GM18858 (cell line): ENCODE data around the gene TMEM147.

Source experiments
- ATAC-seq: cut with Tn5 transposase; IDR thresholded peaks from one replicate; pipeline ENCODE4 v1.9.1; 2021; ENCODE audit not compliant: unreplicated experiment

Gene TMEM147, protein sequence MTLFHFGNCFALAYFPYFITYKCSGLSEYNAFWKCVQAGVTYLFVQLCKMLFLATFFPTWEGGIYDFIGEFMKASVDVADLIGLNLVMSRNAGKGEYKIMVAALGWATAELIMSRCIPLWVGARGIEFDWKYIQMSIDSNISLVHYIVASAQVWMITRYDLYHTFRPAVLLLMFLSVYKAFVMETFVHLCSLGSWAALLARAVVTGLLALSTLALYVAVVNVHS

DNA sequence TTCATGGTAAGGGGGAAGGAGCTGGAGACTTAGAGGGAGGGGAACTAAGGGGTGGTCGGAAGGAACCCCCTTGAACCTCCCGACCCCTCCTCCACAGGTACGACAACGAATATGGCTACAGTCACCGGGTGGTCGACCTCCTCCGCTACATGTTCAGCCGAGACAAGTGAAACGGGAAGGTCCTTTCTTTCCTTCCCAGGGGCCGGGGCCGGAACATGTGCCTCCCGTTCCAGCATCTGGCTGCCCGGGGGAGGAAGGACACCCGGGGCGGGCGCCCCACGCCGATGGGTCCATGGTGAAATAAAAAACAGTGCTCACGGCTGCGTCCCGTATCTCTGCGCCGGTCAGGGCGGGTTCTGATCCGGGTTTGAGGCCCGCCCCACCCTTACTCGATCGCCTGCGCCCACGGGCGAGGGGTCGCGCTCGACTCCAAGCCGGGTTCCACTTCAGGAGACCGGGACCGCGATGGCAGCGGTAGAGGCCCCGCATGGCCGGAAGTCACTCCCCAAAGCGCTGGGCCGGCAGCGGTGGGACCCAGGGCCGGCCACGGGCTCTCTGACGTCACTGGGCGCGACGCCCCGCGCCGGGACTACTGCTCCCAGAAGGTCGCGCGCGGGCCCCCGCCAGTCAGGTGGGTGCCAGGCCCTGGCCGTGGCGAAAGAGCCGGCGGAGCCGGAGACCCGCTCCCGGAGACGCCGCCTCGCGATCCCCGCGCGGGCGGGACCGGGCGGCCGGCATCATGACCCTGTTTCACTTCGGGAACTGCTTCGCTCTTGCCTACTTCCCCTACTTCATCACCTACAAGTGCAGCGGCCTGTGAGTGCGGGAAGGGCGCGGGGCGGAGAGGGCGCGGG lies at the start of gene TMEM147:
TMEM147 (plus strand) TSS at position 626 of the 854 bp plus-strand sequence; CDS start at position 740, 114 bp downstream.
- ATAC-seq, result no peak

DNA sequence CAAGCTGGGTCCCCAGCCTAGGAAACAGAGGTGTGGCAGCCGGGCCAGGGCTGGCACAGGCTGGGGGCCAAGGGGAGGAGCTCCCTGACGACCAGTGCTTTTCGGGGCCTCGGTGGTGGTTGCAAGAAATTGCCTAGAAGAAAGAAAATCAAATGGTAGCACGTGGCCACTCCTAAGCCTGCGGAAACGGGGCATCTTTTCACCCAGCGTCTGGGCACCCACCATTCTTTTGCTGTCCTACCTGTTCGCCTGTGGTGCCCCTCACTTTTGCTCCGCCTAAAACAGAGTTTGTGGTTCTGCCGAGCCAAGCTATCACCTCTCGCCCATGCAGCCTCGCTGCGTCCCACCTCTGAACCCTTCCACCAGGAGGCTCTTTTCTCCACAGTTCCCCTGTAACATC lies 48.0 kb upstream of the TMEM147 start:
- ATAC-seq, result no peak

DNA sequence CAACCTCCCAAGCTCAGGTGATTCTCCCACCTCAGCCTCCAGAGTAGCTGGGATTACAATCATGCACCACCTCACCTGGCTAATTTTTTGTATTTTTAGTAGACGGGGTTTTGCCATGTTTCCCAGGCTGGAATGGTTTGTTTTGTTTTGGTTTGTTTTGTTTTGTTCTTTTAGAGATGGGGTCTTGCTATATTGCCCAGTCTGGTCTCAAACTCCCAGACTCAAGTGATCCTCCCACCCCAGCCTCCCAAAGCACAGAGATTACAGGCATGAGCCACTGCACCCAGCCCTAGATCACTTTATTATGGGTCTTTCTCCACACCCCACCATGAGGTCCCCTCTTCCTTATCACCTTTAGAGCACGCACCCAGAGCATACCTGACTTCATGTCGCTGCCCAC lies 47.2 kb upstream of the TMEM147 start:
- ATAC-seq, result no peak

DNA sequence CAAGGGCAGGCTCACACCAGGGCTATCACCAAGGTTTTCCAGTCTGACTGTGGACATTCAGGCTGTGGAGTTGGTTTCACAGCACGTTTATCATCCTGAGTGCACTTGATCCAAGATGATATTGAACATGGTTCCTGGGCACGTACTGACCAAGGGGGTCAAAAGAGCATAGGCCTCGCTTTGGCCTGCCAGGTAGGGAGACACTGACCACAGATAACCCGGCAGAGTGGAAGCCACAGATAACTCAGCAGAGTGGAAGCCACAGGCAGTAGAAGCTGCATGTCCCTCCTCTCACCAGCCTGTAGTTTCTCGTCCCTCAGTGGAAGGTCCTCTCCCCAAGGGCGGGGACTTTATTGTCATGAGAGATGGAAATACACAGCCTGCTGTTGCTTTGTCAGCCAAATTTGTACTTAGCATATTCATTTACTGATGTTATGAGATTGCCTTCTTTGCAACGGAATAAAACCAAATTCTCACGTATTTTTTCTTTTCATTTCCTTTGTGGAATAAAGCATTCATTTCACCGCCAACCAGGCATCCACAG lies 46.4 kb upstream of the TMEM147 start:
- ATAC-seq, result no peak

DNA sequence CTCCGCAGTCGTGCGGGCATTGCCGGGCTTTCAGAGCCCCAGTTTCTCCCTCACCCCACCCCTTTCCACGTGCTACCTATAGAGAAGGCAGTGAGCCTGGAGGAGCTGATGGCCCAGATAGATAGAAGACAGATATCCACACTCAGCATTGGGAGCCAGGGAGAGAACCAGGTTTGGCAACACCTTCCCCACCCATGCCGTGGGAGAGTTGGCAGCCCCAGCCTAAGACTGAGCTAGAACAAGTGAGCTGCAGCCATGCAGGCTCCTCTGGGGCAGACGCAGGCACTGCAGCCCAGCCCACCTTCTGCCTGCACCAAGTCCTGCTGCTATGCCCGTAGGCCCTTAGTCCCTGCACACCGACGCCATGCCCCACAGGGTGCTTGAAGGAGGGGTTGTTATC lies 44.8 kb upstream of the TMEM147 start:
- ATAC-seq, result no peak

DNA sequence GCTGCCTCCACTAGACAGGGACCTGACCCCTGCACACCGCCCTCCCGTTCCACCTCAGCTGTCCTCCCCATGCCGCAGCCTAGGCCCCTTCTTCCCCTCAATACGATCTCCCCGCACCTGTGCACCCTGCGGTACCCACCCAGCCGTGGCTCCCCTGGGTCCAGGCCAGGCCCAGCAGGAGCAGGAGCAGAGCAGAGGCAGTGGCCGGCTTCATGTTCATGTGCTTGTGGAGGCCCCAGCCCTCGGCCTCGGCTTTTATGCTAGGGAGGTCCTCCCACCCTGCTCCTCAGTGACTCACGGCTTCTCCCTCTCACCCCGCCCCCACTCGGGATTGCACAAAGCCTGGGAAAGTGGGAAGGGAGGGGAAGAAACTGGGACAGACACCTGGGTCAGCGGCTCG lies 43.7 kb upstream of the TMEM147 start:
- no peak for ATAC-seq

DNA sequence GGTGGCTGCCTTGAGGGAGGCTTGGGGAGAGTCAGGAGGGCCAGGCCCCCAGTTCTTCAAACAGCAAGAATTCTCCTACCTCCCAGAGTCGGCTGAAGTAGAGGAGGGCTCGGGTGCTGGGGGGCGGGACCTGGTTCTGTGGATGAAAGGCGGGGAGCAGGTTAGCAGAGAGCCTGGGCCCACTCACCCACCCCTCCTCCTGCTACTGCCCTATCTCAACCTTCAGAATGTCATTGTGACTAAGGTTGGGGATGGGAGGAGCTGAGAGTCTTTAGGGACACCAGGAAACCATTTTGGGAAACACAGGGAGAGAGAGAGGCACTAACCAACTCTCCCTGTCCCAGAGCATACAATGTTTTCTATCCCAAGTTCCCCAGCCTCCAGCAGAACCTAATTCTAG lies 42.7 kb upstream of the TMEM147 start:
- no peak for ATAC-seq

DNA sequence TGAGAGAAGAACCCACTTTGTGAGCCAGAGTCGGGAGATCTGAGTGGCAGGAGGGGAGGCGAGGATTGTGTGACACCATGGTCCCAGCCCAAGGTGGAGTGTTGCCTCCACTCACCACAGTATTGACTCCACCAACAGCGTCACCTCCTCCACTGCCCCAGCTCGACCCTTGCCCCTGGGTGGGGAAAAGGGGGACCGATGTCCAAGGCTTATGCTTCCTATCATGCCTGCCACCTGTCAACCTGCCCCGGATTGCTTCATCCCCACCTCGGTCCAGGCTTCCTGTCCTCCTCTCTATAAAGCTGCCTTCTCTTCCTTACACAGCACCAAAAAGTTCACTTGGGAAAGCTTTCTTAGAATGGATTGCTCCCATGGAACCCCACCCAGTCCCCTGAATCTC lies 39.4 kb upstream of the TMEM147 start:
- ATAC-seq, result no peak

DNA sequence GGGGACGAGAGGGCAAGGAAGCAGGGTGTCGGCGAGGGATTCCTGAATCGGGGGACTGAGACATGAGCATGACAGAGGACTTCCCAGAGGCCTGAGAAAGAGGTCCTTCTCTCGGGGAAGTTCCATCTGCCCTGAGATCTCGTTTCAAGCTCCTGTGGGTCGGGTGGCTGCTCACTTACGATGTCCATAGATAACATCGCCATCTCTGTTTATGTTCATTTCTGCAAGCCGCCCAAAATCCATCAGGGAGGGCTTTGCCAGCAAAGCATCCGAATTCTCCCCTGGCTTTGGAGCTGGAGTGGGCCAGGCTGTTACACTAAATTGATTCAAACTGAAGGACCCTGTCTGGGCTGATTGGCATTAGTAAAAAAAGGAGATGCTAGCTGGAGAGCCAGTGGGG lies 37.9 kb upstream of the TMEM147 start:
- no peak for ATAC-seq

DNA sequence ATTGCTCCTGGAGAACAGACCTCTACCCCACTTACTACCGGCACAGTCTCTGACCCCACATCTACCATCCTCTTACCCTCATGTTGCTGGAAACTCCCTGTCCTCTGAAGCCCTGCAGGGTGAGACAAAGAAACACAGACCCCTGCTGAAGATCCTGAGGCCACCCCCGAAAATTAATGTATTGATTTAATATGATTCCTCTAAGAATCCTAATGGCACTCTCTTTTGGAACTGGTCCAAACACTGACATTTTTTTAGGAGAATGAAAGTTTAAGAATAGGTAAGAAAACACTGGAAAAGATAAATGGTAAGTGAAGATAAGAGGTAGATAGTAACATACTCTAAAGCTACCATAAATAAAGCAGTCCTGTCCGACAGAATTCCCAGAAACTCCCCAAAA lies 37.3 kb upstream of the TMEM147 start:
- ATAC-seq, result no peak

DNA sequence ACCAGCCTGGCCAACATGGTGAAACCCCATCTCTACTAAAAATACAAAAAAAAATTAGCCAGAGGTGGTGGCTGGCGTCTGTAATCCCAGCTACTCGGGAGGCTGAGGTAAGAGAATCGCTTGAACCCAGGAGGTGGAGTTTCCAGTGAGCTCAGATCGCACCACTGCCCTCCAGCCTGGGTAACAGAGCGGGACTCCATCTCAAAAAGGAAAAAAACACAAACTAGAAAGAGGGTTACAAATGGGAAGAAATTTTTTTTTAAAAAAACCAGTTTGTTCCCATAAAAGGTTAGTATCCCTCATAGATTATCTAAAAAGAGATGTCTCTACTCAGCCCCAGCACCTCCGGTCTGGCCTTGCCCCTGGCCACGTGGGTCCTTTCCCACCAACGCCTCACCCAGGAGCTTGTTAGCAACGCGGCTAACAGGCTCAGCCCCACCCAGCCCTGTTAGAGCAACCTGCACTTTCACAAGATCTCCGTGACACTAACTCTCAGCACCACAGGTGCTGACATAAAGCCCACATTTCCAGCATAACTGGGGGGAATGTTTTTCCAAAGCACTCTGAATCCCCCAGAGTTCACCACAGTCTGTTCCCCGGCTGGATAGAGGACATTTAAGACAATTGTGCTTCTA lies 36.3 kb upstream of the TMEM147 start:
- ATAC-seq, result no peak

DNA sequence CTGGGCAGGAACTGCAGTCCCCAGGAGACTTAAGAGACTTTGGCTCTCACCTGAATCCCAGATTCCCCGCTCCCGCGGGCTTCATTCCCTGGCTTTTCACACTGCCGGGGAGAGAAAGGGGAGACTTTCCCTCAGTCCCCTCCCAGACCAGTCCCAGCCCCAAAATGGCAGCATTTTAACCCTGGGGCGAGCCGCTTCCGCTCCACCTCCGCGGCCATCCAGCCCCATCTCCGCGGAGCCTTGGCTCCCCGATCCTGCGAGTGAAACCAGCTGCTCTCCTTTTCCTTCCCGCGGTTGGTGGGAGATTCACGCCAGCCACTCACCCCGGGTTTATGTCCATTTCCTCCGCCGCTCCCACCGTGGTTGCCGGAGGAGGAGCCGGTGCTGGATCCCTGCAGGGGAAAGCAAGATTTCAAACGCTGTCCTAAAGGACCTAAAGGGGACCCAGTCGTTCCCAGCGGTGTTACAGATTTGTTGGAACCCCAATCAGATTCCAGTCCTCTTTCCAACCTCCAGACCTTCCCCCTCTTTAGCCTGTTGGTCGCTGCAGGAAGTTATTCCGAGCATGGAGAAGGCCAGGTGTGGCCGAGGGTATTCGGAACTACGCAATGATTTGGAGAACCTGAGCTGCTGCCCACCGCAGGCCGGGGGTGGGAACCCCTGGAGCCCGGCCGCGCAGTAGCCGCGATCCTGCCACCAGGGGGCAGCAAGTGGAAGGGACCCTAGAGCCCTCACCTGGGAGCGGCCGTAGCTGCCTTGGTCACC lies 35.4 kb upstream of the TMEM147 start:
- no peak for ATAC-seq

DNA sequence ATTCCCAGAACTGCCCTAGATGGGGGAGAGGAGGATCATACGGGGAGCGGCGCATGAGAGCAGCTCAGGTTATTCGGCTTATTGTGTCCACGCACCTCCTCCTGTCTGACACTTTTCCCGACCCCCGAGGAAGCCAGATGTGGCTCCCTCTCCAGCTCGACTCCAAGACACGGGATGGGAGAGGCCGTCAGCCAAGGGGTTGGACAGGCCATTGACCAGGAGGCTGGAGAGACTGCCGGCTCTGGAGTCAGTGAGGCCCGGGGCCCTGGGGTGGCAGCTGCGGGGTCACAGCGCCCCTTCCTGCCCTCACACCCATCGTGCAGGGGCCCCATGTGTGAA lies 34.8 kb upstream of the TMEM147 start:
- no peak for ATAC-seq

DNA sequence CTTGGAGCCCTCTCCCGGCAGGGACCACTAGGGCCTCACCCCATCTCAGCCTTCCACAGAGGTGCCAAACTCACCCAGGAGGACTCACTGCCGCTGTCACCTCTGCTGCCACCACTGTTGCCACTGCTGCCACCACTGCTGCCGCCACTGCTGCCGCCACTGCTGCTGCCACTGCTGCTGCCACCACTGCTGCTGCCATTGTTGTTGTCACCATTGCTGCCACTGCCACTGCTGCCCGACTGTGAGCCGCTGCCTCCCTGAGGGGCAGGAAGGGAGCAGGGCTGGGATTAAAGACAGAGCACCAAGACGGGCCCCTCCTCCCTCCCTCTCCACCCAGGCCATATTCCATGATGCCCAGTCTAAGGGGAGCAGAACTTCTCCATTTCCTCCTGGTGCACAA lies 34.1 kb upstream of the TMEM147 start:
- no peak for ATAC-seq

DNA sequence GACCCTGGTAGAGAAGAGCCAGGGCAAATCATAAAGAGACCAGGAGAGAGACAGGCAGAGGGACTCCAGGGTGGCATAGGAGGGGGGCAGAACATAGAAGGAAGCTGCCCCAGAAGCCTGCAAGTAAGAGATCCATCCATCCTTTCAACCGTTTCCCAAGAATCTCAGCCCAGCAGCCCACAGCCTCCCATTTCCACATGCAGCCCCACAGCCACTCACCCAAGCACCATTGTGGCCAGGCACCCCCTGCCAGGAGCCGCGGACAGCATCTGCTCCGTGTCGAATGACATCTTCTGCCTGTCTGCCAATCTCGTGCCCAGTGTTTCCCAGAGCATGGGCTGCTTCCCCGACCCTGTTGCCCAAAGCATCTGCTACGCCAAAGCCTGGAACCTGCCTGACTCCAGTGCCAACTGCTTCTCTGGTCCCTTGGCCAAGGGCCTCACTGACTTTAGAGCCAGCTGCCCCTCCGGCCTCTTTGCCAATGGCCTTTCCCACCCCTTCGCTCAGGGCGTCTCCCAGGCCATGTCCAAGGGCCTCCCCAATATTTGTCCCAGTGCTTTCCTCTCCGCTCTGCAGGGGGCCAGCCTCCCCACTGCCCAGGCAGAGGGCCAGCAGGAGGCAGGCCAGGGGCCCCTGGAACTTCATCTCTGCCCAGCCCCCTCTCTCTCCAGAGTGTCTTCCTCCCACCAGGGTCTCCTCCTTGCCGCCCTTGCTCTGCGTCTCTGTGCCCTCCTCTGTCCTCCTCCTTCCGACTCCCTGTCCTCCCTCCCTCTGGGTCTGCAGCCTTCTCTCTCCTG lies 32.4 kb upstream of the TMEM147 start:
- no peak for ATAC-seq

DNA sequence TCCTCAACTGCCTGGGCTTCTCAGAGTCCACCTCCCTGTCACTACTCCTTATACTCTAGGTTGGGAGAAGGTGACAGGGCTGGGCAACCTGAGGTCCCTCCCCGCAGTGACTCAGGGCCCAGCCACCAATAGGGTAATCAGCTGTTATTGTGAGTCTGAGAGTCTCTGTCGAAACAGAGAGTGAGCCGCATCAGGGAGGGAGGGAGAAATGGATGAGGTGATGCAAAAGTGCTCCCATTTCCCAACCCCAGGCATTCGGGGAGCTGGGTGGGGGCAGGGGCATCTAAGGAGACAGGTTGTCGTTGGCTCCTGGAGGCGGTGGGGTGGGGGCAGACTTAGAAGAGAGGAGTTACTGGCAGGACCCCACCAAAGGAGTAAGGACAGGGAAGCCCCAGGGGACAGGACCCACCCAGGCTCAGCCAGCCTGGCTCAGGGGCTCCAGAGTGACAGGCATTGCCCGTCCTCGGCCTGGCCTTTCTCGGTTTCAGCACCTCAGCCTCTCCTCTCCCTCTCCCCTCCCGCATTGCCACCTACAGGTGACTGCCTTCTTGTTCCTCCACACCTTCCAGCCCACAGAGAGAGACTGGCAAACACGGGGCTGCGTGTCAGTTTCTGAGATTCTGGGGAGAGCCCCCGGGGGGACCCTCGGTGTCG lies 31.7 kb upstream of the TMEM147 start, which contains the start of gene DMKN:
DMKN (minus strand) TSS at position 22 of the 654 bp plus-strand sequence. CDS start 174 bp downstream, outside the sequence.
- no peak for ATAC-seq

DNA sequence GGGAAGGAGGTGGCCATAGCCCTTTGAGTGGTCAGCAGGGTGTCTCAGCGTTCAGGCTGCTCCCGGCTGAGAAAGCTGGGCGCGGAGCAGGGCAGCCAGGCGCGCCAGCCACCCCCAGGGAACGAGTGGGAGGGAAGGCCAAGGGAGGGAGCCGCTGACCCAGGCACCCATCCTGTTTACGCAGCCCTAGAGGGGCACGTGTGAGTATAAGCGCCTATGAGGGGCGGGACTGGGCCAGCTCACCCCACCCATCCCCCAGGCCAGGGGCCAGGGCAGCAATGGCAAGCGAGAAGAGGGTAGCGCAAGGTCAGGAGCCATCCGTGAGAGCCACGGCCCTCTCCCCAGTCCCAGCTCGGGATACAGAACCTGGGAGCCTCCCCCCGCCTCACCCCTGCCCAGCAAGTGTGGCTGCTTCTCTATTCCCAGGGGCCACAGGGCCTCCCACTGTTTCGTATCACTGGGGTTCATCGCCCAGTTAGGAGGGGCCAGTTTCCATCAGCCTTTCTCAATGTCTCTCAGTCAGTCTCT lies 31.1 kb upstream of the TMEM147 start:
- no peak for ATAC-seq

DNA sequence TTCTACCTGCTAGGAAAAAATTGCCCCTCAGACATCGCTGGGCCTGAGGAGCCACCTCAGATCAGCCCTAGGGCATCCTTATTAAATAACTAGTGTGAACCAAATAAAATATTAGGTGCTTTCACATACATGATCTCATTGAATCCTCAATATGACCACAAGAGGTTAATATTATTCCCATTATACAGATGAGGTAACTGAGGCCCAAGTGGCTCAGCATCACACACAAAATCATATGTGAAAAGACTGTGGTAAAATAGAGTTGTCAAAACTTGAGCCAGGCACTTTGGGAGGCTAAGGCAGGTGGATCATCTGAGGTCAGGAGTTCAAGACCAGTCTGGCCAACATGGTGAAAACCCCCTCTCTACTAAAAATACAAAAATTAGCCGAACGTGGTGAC lies 29.1 kb upstream of the TMEM147 start:
- ATAC-seq, result no peak

DNA sequence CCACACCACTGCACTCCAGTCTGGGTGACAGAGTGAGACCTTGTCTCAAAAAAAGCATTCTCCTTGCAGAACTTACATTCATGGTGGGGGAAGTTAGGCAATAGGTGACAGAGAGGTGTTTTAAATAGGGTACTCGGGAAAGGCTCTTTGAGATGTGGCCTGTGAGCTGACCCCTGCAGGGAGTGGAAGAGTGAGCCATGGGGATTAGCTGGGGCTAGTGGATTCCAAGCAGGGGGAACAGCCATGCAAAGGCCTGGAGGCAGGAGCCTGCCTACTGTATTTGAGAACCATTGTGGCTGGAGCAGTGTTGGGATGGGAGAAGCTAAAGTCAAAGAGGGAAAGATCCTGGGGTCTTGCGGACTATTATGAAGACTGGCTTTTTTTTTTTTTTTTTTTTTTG lies 28.1 kb upstream of the TMEM147 start:
- ATAC-seq, result no peak

DNA sequence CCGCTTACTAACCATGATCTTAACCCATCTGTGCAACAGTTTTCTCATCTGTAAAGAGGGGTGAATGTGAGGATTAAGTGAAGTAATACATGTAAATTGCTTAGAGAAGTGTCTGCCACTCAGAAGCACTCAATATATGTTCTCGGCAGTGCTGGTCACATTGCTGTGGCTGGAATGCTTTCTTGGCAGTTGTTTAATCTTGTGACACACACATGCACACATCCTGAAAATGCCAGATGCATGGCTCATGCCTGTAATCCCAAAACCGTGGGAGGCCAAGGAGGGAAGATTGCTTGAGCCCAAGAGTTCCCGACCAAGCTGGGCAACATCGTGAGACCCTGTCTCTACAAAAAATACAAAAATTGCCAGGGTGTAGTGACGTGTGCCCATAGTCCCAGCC lies 27.1 kb upstream of the TMEM147 start:
- no peak for ATAC-seq
